Hepatocyte (in vitro differentiated cells): ENCODE measurements around the gene VAPA. TPM values are rescaled to one million over a fixed set of nuclear protein-coding genes. Genes with fewer than 3 reads are reported as not detected.
A peak's percentile ranks its signal among the peaks of the same experiment; 100 is the strongest.

Experiments
- DNase-seq: peaks from one replicate; pipeline ENCODE4 v3.0.0-alpha.2; 2016; ENCODE audit warnings: low spot score
- H2AFZ ChIP-seq: fragments of 200-600 bp; sonication (generic); 2 replicates; pipeline ENCODE4 v1.6.0; 2016; ENCODE audit warnings: antibody characterized with exemption, mild to moderate bottlenecking
- H3K27ac ChIP-seq: fragments of 200-600 bp; sonication (generic); 2 replicates; pipeline ENCODE4 v1.5.1; 2016; ENCODE audit warnings: mild to moderate bottlenecking
- H3K27me3 ChIP-seq: fragments of 200-600 bp; sonication (generic); 2 replicates; pipeline ENCODE4 v1.6.1; 2016
- H3K36me3 ChIP-seq: fragments of 200-600 bp; sonication (generic); replicated peaks from 2 replicates; pipeline ENCODE4 v1.5.1; 2016; ENCODE audit warnings: low read depth; ENCODE audit not compliant: insufficient read depth
- H3K4me1 ChIP-seq: fragments of 200-600 bp; sonication (generic); 2 replicates; pipeline ENCODE4 v1.5.1; 2016; ENCODE audit warnings: mild to moderate bottlenecking, moderate library complexity; ENCODE audit not compliant: insufficient read depth
- H3K4me2 ChIP-seq: fragments of 200-600 bp; sonication (generic); 2 replicates; pipeline ENCODE4 v1.6.0; 2016
- H3K4me3 ChIP-seq: fragments of 200-600 bp; sonication (generic); 2 replicates; pipeline ENCODE4 v1.5.1; 2016; ENCODE audit warnings: mild to moderate bottlenecking
- H3K79me2 ChIP-seq: fragments of 200-600 bp; sonication (generic); 2 replicates; pipeline ENCODE4 v1.6.0; 2017; ENCODE audit warnings: mild to moderate bottlenecking
- H3K9me2 ChIP-seq: fragments of 200-600 bp; sonication (generic); replicated peaks from 2 replicates; pipeline ENCODE4 v1.6.0; 2017; ENCODE audit warnings: mild to moderate bottlenecking; ENCODE audit not compliant: insufficient read depth
- H3K9me3 ChIP-seq: fragments of 200-600 bp; sonication (generic); 2 replicates; pipeline ENCODE4 v1.5.1; 2016; ENCODE audit warnings: low read depth, mild to moderate bottlenecking
- H4K20me1 ChIP-seq: fragments of 200-600 bp; sonication (generic); 2 replicates; pipeline ENCODE4 v1.6.0; 2016; ENCODE audit warnings: mild to moderate bottlenecking; ENCODE audit not compliant: insufficient read depth, poor library complexity, severe bottlenecking
- EZH2 ChIP-seq: fragments of 200-600 bp; sonication (generic); IDR thresholded peaks from 2 replicates; pipeline ENCODE4 v1.6.1; 2016; ENCODE audit warnings: antibody characterized with exemption, mild to moderate bottlenecking, borderline replicate concordance
- EZH2phosphoT487 ChIP-seq: fragments of 200-600 bp; sonication (generic); IDR thresholded peaks from one replicate; pipeline ENCODE4 v1.6.1; 2018; ENCODE audit warnings: antibody characterized with exemption, mild to moderate bottlenecking, low read depth, moderate library complexity; ENCODE audit not compliant: unreplicated experiment, severe bottlenecking
- WGBS: methylation state at CpG from one replicate; pipeline ENCODE4 v1.1.6; 2016; ENCODE audit warnings: low lambda C conversion rate; ENCODE audit errors: missing lambda C conversion rate; 5-methylcytosine and 5-hydroxymethylcytosine counted together
- polyA plus RNA-seq: library from polyadenylated mRNA; unstranded; fragments of >200 nt; fragmentation: Nextera tagmentation; extraction: Ambion mirVana; gene quantifications from 2 replicates; pipeline ENCODE4 v1.2.1, GENCODE V29; 2016
- total RNA-seq: library from RNA; depleted of rRNA; stranded (reverse); fragments of >200 nt; gene quantifications from 2 replicates; pipeline ENCODE4 v1.2.3, GENCODE V29; 2014
- TF ChIP-seq, protein P1 (sequence below): fragments of 200-600 bp; sonication (generic); IDR thresholded peaks from 2 replicates; pipeline ENCODE4 v1.5.1; 2016; ENCODE audit warnings: antibody characterized with exemption, mild to moderate bottlenecking; ENCODE audit not compliant: poor library complexity

The VAPA gene
- total and polyA plus RNA-seq, 2 experiments from 2014 or later = 290 to 324 TPM

GRCh38 chr18:9919564-9920232, 5.9 kb downstream of the VAPA start:
- no peak for DNase-seq
- peak overlapping the region; percentile 82 for H3K4me2 ChIP-seq
- peaks cover 100% of the 10 kb centered on the region for H3K79me2 ChIP-seq
- H3K4me1 ChIP-seq = peaks cover 42% of the 10 kb centered on the region
- peaks cover 100% of the 10 kb centered on the region for H4K20me1 ChIP-seq
- H3K27ac ChIP-seq = no peak overlapping the region
- no peaks in the 10 kb centered on the region for H3K27me3 ChIP-seq
- H2AFZ ChIP-seq = no peak overlapping the region
- no peaks in the 10 kb centered on the region for H3K36me3 ChIP-seq
- TF ChIP-seq EZH2 = no peak
- TF ChIP-seq, protein P1, sequence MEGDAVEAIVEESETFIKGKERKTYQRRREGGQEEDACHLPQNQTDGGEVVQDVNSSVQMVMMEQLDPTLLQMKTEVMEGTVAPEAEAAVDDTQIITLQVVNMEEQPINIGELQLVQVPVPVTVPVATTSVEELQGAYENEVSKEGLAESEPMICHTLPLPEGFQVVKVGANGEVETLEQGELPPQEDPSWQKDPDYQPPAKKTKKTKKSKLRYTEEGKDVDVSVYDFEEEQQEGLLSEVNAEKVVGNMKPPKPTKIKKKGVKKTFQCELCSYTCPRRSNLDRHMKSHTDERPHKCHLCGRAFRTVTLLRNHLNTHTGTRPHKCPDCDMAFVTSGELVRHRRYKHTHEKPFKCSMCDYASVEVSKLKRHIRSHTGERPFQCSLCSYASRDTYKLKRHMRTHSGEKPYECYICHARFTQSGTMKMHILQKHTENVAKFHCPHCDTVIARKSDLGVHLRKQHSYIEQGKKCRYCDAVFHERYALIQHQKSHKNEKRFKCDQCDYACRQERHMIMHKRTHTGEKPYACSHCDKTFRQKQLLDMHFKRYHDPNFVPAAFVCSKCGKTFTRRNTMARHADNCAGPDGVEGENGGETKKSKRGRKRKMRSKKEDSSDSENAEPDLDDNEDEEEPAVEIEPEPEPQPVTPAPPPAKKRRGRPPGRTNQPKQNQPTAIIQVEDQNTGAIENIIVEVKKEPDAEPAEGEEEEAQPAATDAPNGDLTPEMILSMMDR = no peak
- TF ChIP-seq EZH2phosphoT487 = no peak
- WGBS = 87% methylated on average over 8 of the region's 8 CpGs
- no peaks in the 10 kb centered on the region for H3K9me3 ChIP-seq
- no peaks in the 10 kb centered on the region for H3K9me2 ChIP-seq
- H3K4me3 ChIP-seq = no peak overlapping the region

DNA sequence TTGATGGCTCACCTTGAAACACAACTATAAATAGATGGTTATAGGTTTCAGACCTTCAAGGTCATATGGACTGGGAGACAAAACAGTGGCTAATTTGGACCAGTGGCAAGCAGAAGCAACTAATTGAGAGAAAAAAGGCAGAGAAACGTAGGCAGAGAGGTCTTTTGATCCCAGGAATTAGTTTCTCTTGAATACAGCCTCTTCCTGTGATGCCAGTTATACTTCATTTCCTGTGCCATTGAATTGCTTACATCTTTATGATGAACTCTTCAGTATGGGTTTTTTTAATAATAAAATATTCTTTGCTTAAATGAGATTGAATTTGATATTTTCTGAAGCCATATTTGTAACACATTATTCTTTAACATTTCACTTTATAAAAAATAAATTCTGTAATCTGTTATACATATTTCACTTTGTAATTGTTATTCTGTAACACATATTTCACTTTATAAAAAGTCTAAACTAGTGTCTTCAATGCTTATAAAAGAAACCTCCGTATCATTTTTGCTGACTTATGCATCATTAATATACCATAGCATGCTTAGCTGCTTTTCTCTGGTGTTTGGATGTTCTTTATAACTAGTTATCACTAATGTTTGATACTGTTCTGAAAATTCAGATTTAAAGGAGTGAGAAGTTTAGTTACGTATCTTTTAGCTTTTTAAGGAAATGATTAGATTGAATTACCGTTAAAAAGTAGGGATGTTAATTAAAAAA, 8.9 kb downstream of the VAPA start:
- TF ChIP-seq, protein P1 = no peak
- TF ChIP-seq EZH2 (no peak), EZH2phosphoT487 (no peak)
- Histone ChIP-seq H3K9me2 (no peaks in the 10 kb centered on the region), H3K27ac (no peak overlapping the region), H3K79me2 (peaks cover 100% of the 10 kb centered on the region), H2AFZ (no peak overlapping the region), H3K36me3 (no peaks in the 10 kb centered on the region), H3K4me1 (peaks cover 50% of the 10 kb centered on the region), H3K9me3 (no peaks in the 10 kb centered on the region), H3K4me3 (no peak overlapping the region), H3K27me3 (no peaks in the 10 kb centered on the region), H4K20me1 (peaks cover 100% of the 10 kb centered on the region), H3K4me2 (no peak overlapping the region)
- 82% methylated on average over 4 of the region's 4 CpGs for whole genome bisulfite sequencing
- DNase-seq = no peak

- H3K9me2 ChIP-seq = no peaks in the 10 kb centered on the region
- no peaks in the 10 kb centered on the region for H3K27me3 ChIP-seq
- H3K9me3 ChIP-seq = no peaks in the 10 kb centered on the region
- no peak for TF ChIP-seq EZH2phosphoT487
- TF ChIP-seq, protein P1 = no peak
- no peak for TF ChIP-seq EZH2
- H3K79me2 ChIP-seq = peaks cover 100% of the 10 kb centered on the region
- WGBS = 40% methylated on average over 4 of the region's 4 CpGs
- H3K4me2 ChIP-seq = no peak overlapping the region
- H3K4me3 ChIP-seq = no peak overlapping the region
- H2AFZ ChIP-seq = no peak overlapping the region
- DNase-seq = no peak
- peaks cover 33% of the 10 kb centered on the region for H3K4me1 ChIP-seq
- no peaks in the 10 kb centered on the region for H3K36me3 ChIP-seq
- peaks cover 100% of the 10 kb centered on the region for H4K20me1 ChIP-seq
- H3K27ac ChIP-seq = no peak overlapping the region
Measured at GRCh38 chr18:9924371-9924943, 10.6 kb downstream of the VAPA start.
